IPS-18a (cell line): ENCODE data around the gene POU2F3.

Experiments
- H3K27ac ChIP-seq: one replicate; pipeline ENCODE4 v1.5.1; 2013; ENCODE audit warnings: low read length
- H3K27me3 ChIP-seq: one replicate; pipeline ENCODE4 v1.6.1; 2013; ENCODE audit warnings: mild to moderate bottlenecking, low read length; ENCODE audit not compliant: control insufficient read depth, insufficient read depth
- H3K36me3 ChIP-seq: one replicate; pipeline ENCODE4 v1.6.1; 2013; ENCODE audit warnings: low read depth, low read length; ENCODE audit not compliant: control insufficient read depth
- H3K4me1 ChIP-seq: one replicate; pipeline ENCODE4 v1.6.1; 2013; ENCODE audit warnings: low read depth, low read length; ENCODE audit not compliant: control insufficient read depth
- H3K4me3 ChIP-seq: one replicate; pipeline ENCODE4 v1.5.1; 2013; ENCODE audit warnings: low read length
- H3K9ac ChIP-seq: one replicate; pipeline ENCODE4 v1.6.1; 2013; ENCODE audit warnings: mild to moderate bottlenecking, low read length, moderate library complexity
- H3K9me3 ChIP-seq: one replicate; pipeline ENCODE4 v1.6.1; 2013; ENCODE audit warnings: low read depth, low read length; ENCODE audit not compliant: control insufficient read depth

POU2F3 gene

DNA sequence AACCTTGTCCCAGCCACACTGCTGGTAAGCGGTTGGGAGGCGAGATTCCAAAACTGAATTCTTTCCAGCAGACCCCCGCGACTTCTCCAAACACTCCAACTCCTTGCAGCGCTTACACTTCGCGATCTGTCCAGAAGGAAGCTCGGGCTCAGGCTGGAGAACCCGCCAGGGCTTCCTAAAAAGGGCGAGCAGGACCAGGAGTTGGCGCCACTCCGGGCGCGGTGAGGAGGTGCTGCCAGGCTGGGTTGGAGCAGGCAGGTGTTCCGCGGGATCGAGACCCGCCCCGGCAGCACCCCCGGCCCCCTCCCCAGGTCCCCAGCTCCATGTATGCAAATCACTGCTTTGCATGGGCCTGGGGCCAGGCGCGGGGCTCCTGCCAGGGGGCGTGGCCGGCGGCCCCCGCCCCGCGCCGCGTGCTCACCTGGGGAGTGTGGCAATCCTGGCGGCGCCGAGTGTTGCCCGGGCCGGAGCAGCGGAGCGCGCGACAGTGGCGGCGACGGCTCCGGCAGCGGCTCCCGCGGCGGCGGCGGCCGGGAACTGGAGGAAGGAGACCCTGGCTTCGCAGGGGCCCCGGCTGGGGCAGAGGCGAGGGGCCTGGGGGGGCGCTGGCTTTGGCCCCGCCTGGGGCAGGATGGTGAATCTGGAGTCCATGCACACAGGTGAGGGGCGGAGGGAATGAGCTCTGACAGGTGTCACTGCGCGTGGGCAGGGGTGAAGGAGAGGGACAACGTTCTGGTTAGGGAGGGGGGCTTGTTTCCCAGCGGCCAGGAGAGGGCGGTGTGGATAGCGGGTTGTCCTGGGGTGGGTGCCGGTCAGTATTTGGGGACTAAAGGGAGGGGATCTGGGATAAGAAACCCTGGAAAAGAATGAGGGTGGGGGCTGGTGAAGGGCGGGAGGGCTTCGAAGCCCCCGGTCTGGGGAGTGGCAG lies at the start of gene POU2F3:
POU2F3 (plus strand) TSS at position 428 of the 928 bp plus-strand sequence; CDS start at position 632, 204 bp downstream.
- H3K9me3 ChIP-seq: no peaks in the 10 kb centered on the region
- peak within 1 kb of the TSS; percentile 51 for H3K4me3 ChIP-seq
- no peak within 1 kb of the TSS for H3K9ac ChIP-seq
- H3K4me1 ChIP-seq: peaks cover 10% of the 10 kb centered on the region
- H3K27ac ChIP-seq: no peak within 1 kb of the TSS
- peaks cover 30% of the 10 kb centered on the region for H3K27me3 ChIP-seq
- H3K36me3 ChIP-seq: no peaks in the 10 kb centered on the region

- Histone ChIP-seq H3K9me3 (no peaks in the 10 kb centered on the region), H3K4me3 (no peak overlapping the region), H3K27me3 (peaks cover 15% of the 10 kb centered on the region), H3K9ac (no peak overlapping the region), H3K4me1 (peaks cover 11% of the 10 kb centered on the region), H3K27ac (no peak overlapping the region), H3K36me3 (no peaks in the 10 kb centered on the region)
Observed at GRCh38 chr11:120191058-120191457, 48.9 kb upstream of the POU2F3 start.

GRCh38 chr11:120192831-120193625 lies 46.9 kb upstream of the POU2F3 start:
- H3K27me3 ChIP-seq: peaks cover 31% of the 10 kb centered on the region
- no peak overlapping the region for H3K4me3 ChIP-seq
- no peaks in the 10 kb centered on the region for H3K36me3 ChIP-seq
- no peak overlapping the region for H3K27ac ChIP-seq
- no peaks in the 10 kb centered on the region for H3K9me3 ChIP-seq
- no peak overlapping the region for H3K9ac ChIP-seq
- peaks cover 9% of the 10 kb centered on the region for H3K4me1 ChIP-seq

DNA sequence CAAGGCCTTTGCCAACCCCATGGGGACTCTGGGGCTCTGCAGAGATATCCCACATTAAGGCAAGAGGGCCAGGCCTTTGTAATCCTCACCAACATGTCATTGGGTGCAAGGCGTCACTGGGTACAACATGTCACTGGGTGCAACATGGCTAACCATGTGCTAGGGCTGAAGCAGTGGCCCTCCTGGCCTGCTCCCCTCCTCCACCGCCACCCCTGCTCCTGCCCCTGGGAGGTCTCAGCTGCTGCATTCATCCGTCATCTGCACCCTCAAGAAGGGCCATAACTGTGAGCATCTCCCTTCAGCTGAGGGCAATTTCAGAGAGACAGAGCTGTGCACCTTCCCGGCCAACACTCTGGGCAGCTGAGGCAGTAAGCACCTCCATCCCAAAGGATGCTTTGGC lies 45.8 kb upstream of the POU2F3 start:
- peaks cover 43% of the 10 kb centered on the region for H3K27me3 ChIP-seq
- no peak overlapping the region for H3K27ac ChIP-seq
- no peaks in the 10 kb centered on the region for H3K36me3 ChIP-seq
- H3K9ac ChIP-seq: no peak overlapping the region
- peaks cover 13% of the 10 kb centered on the region for H3K4me1 ChIP-seq
- H3K9me3 ChIP-seq: no peaks in the 10 kb centered on the region
- no peak overlapping the region for H3K4me3 ChIP-seq

DNA sequence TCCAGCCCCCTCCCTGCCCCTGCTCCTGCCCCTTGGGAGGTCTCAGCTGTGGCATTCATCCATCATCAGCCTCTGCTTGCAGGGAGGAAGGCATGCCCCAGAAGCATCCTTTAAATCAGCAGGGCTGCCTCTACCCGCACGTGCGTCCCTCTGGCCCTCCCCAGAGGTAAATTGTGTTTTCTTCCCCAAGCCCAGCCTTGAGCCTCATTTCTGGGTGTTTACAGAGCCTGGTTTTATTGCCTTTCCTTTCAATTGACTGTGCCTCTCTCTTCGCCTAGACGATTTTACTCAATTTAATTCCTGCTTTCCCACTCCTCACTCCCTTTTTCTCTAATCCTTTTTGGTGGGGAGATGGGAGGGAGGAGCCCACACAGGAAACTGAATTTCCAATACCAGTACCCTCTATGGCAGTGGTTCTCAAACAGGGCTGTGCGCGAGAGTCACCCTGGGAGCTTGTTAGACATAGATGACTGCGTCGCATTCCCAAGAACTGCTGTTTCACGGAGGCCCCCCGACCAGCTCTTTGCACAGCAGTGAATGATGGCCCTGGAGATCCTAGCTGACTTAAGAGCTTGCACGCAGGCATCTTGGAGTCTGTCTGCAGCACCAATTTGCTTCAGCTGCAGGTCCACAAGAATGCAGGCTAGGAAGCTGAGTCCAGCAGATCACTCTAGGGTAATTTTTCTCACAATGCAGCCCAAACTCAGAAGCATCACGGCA lies 44.2 kb upstream of the POU2F3 start:
- H3K4me1 ChIP-seq: peaks cover 26% of the 10 kb centered on the region
- no peak overlapping the region for H3K4me3 ChIP-seq
- H3K36me3 ChIP-seq: no peaks in the 10 kb centered on the region
- H3K9me3 ChIP-seq: no peaks in the 10 kb centered on the region
- H3K27ac ChIP-seq: no peak overlapping the region
- no peak overlapping the region for H3K9ac ChIP-seq
- H3K27me3 ChIP-seq: peaks cover 59% of the 10 kb centered on the region

- H3K27me3 ChIP-seq: peaks cover 68% of the 10 kb centered on the region
- no peaks in the 10 kb centered on the region for H3K36me3 ChIP-seq
- no peak overlapping the region for H3K27ac ChIP-seq
- no peak overlapping the region for H3K9ac ChIP-seq
- no peak overlapping the region for H3K4me3 ChIP-seq
- peaks cover 26% of the 10 kb centered on the region for H3K4me1 ChIP-seq
- H3K9me3 ChIP-seq: no peaks in the 10 kb centered on the region
Observed at GRCh38 chr11:120196826-120197225, 43.1 kb upstream of the POU2F3 start.

DNA sequence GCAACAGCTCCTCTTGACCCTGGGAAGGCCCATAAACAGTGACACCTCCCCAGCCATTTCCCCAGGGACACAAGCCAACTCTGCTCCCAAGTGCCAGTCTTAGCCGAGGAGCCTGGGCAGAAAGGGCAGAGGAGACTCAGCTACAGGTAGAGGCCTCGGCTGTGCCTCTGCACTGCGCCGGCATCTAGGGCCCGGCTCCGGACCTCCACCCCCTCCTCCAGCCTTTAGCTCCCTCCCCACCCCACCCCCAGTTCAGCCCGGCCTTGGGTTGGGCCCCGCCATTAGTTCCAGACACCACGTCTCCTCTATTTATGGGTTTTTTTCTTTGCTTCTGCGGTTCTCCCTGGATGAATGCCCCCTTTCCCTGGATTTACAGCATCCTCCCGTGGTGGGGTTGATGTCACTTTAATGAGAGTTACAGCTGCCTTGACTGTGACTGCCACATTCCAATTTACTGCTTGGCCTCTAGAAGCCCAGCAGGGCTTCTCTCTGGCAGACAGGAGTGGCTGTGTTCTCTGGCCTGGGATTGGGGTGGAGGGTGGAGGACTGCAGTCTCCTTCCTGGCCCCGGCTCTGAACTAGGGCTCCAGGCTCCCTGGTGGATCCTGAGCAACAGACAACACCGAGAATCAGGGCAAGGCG lies 42.6 kb upstream of the POU2F3 start:
- Histone ChIP-seq H3K27ac (no peak overlapping the region), H3K4me1 (peaks cover 26% of the 10 kb centered on the region), H3K9me3 (no peaks in the 10 kb centered on the region), H3K9ac (no peak overlapping the region), H3K4me3 (no peak overlapping the region), H3K36me3 (no peaks in the 10 kb centered on the region), H3K27me3 (peaks cover 73% of the 10 kb centered on the region)

- Histone ChIP-seq H3K36me3 (no peaks in the 10 kb centered on the region), H3K9ac (no peak overlapping the region), H3K4me3 (no peak overlapping the region), H3K4me1 (peaks cover 26% of the 10 kb centered on the region), H3K27ac (no peak overlapping the region), H3K9me3 (no peaks in the 10 kb centered on the region), H3K27me3 (peaks cover 74% of the 10 kb centered on the region)
Observed at GRCh38 chr11:120197977-120198376, 42.0 kb upstream of the POU2F3 start.

DNA sequence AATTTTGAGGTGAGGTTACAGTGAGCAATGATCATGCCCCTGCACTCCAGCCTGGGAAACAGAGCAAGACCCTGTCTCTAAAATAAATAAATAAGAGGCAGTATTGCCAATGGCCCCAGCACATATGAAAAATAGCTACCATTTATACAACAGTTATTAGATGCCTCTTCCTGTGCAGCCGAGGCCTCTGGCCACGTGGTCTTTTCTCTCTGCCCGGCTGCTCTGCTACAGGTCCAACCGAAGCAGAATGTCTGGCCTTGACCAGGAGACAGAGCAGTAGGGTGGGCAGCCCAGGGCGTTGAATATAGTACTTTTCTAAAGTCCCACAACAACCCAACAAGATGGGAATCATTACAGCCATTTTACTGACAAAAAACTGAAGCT lies 41.5 kb upstream of the POU2F3 start:
- Histone ChIP-seq H3K27me3 (peaks cover 74% of the 10 kb centered on the region), H3K36me3 (no peaks in the 10 kb centered on the region), H3K4me1 (peaks cover 26% of the 10 kb centered on the region), H3K4me3 (no peak overlapping the region), H3K27ac (no peak overlapping the region), H3K9me3 (no peaks in the 10 kb centered on the region), H3K9ac (no peak overlapping the region)

DNA sequence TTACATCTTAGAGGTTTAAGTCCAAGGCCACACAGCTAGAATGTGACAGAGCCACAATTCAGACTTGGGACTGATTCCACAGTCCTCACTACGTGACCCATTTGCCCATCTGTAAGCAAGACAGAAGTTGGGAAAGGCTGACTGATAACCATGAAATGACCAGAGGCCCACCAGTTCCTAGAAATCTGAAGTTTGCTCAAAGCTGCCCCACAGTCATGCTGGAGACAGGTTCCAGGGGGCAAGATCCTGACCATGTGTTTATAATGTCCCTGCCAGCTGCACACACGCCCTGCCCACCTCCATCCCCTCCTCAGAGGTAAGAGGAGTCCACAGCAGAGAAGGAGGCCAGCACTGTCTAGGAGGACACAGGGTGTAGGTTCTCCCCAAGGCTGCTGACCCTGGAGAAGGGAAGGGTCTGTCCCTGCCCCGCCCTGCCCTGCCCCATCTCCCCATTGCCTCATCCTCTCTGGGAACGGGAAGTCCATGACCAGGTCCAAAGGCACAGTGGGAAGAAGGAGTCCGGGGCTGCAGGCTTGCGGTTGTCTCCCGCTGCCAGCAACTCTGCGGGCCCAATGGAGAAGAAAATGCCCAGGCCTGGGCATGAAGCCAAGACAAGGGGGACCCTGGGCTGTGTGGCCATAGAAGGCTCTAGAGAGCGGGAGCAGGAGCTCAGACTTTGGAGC lies 41.0 kb upstream of the POU2F3 start:
- no peaks in the 10 kb centered on the region for H3K36me3 ChIP-seq
- no peak overlapping the region for H3K9ac ChIP-seq
- H3K4me1 ChIP-seq: peaks cover 26% of the 10 kb centered on the region
- no peak overlapping the region for H3K27ac ChIP-seq
- H3K27me3 ChIP-seq: peaks cover 74% of the 10 kb centered on the region
- no peak overlapping the region for H3K4me3 ChIP-seq
- H3K9me3 ChIP-seq: no peaks in the 10 kb centered on the region
